Lower leg skin (tissue), 3 donors: ENCODE data around the gene POU2AF3.

Experiments used
- CTCF ChIP-seq, 3 donors: fragments of 450-650 bp; IDR thresholded peaks; one replicate each; pipeline ENCODE4 v1.5.1; 2016; ENCODE audit warnings: antibody characterized with exemption in 3 of 3, mild to moderate bottlenecking in 3 of 3, moderate library complexity in 2 of 3
- POLR2A ChIP-seq, 2 donors: fragments of 450-650 bp; IDR thresholded peaks; one replicate each; pipeline ENCODE4 v1.6.1; 2016 to 2017; ENCODE audit warnings: antibody characterized with exemption in 2 of 2, mild to moderate bottlenecking in 1 of 2, moderate library complexity in 1 of 2

- TF ChIP-seq CTCF (IDR thresholded peaks at IDR 0.05) (no peak), POLR2A (IDR thresholded peaks at IDR 0.05) (no peak)
These were observed 47.4 kb upstream of the POU2AF3 start for GRCh38 chr11:111250936-111251335.
